ENCODE data around the gene IP6K1. TPM values are rescaled to one million over a fixed set of nuclear protein-coding genes. Genes with fewer than 3 reads are reported as not detected.

IP6K1 gene
- total RNA-seq, 1 experiment from 2014 or later: 32.2 TPM

- no peak overlapping the region for H3K4me3 Mint-ChIP-seq
- no peak overlapping the region; the same call in 1 of the 2 replicates for H3K27ac Mint-ChIP-seq
- DNase-seq (ENCODE audit: low spot score) (no peak), ATAC-seq (no peak)
- TF ChIP-seq CREM (CRISPR knock-in tag; IDR thresholded peaks at IDR 0.05): no peak
- no peak for TF ChIP-seq ZNF416 (CRISPR knock-in tag; IDR thresholded peaks at IDR 0.05)
- no peak for TF ChIP-seq ZNF138 (CRISPR knock-in tag; conservative IDR thresholded peaks at IDR 0.05)
- no peak for TF ChIP-seq SP1 (CRISPR knock-in tag; conservative IDR thresholded peaks at IDR 0.05)
- CTCF ChIA-PET: interaction anchor here (1.9 to 2.3 kb wide), 2 partner anchors 77 to 113 kb away, joined by 6 to 10 read pairs; partner anchors contain the start of gene INKA1
- H3K9me3 Mint-ChIP-seq: no peaks in the 10 kb centered on the region
- H3K36me3 Mint-ChIP-seq: peaks cover 21% of the 10 kb centered on the region
- H3K4me1 Mint-ChIP-seq: peaks cover 10% of the 10 kb centered on the region
- no peaks in the 10 kb centered on the region for H3K27me3 Mint-ChIP-seq (ENCODE audit: low read depth)
- POLR2A ChIA-PET: no interaction called here
These were observed 60.2 kb downstream of the IP6K1 start for GRCh38 chr3:49725906-49726681.

DNA sequence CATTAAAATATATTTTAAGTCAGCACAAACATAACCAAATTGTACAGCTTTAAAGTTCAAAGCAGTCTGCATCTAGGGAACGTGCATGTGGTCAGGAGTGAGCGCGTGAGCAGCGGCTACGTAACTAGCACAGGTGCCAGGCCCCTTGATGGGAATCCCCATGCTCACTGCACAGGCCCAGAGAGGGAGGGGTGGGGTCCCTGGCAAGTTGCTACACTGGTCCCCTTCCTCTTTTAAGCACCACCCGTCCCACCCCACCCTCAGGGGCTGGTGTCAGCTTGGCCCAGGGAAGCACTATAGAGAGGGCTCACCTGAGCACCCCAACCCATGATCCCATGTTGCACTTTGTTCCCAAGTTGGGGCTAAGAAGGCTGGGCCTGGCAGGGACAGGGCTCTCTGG lies 61.8 kb downstream of the IP6K1 start:
- Mint-ChIP-seq H3K27me3 (ENCODE audit: low read depth) (no peaks in the 10 kb centered on the region), H3K36me3 (peaks cover 21% of the 10 kb centered on the region), H3K4me1 (peaks cover 10% of the 10 kb centered on the region), H3K9me3 (no peaks in the 10 kb centered on the region), H3K27ac (peak overlapping the region; percentile 98), H3K4me3 (peak overlapping the region; percentile 91)
- POLR2A ChIA-PET: interaction anchor here (0.5 to 1.1 kb wide), 2 partner anchors 18 to 250 kb away, joined by 3 to 5 read pairs; no protein-coding TSS in a partner anchor
- DNase-seq (ENCODE audit: low spot score): peak; percentile 14
- TF ChIP-seq FOXK1 (CRISPR knock-in tag; IDR thresholded peaks at IDR 0.05) (no peak), CREB1 (CRISPR knock-in tag; IDR thresholded peaks at IDR 0.05) (no peak), GRHL2 (CRISPR knock-in tag; IDR thresholded peaks at IDR 0.05; ENCODE audit: insufficient replicate concordance, severe bottlenecking) (no peak), ZNF423 (CRISPR knock-in tag; IDR thresholded peaks at IDR 0.05) (no peak)
- TF ChIP-seq, protein P1, sequence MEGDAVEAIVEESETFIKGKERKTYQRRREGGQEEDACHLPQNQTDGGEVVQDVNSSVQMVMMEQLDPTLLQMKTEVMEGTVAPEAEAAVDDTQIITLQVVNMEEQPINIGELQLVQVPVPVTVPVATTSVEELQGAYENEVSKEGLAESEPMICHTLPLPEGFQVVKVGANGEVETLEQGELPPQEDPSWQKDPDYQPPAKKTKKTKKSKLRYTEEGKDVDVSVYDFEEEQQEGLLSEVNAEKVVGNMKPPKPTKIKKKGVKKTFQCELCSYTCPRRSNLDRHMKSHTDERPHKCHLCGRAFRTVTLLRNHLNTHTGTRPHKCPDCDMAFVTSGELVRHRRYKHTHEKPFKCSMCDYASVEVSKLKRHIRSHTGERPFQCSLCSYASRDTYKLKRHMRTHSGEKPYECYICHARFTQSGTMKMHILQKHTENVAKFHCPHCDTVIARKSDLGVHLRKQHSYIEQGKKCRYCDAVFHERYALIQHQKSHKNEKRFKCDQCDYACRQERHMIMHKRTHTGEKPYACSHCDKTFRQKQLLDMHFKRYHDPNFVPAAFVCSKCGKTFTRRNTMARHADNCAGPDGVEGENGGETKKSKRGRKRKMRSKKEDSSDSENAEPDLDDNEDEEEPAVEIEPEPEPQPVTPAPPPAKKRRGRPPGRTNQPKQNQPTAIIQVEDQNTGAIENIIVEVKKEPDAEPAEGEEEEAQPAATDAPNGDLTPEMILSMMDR (IDR thresholded peaks at IDR 0.05): no peak
- TF ChIP-seq, protein P2, sequence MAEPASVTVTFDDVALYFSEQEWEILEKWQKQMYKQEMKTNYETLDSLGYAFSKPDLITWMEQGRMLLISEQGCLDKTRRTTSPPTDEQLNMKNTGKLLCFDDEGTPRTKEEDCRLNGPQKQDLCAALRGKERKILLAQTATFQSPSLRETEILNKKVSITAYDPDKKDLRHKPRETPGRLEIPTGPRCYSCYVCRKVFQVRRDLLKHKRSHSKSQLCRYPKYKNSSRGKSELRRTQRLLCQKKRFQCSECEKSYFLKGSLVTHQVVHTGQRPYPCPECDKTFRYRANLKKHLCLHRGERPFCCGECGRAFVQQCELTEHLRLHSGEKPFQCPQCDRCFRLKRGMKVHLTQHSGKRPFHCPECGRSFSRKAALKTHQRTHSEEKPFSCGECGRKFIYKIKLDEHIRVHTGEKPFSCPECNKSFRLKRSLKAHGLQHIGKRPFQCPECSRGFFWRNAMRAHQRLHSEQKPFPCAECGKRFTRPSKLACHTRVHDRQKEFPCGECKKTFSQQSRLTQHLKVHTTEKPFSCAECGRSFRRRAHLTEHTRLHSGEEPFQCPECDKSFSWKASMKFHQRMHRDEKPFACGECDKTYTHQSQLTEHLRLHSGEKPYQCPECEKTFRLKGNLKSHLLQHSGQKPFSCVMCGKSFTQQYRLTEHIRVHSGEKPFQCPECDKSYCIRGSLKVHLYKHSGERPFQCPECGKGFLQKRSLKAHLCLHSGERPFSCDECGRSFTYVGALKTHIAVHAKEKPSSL (CRISPR knock-in tag; conservative IDR thresholded peaks at IDR 0.05): no peak
- CTCF ChIA-PET: interaction anchor here (0.5 to 2.3 kb wide), 8 partner anchors 9 to 597 kb away, joined by 3 to 10 read pairs (median 5); partner anchors contain the start of gene INKA1
- no peak for ATAC-seq

DNA sequence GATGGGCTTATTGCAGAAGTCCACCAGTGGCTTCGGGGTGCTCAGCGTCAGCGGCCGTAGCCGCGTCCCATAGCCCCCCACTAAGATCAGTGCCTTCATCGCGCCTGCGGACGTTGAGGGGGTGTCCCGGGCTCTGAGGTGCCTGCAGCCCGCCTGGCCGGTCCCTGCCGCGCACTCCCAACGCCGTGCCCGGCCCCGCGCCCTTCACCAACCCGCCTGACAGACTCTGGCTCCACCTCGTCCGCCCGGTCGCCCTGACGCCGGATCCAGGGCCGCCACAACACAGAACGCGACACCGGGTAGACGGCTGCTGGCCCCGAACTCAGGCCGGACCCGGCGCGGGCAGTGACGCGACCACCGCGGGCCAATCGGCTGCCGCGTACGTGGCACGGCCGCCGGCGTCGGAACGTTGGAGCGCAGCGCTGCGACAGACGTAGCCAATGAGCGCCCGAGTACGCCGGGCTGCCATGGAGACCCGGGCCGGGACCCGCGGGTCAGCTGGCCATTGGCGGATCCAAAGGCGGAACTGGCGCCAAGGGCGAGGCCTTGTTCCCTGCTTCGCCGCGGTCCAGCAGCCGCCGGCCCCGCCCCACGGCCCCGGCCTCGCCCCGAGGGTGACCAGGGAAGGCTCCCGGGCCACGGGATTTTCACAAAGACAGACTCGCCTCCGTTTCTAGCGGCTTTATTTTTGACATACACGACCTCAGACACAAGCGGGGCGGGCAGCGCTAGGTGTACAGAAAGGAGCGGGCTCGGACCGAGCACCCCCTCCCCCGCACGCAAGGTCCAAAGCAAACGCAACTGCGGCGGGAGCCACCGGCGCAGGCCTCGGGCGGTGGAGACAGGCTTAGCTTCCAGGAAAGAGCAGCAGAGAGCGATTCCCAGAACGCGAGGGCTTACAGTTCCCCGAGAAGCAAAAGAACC lies 62.5 kb downstream of the IP6K1 start, which contains the start of gene GMPPB:
TSS of gene GMPPB (minus strand) at position 324 of the 924 bp plus-strand sequence. CDS start at position 99, 225 bp downstream.
- ChIA-PET CTCF (interaction anchor here (0.6 to 2.3 kb wide), 10 partner anchors 10 to 185 kb away, joined by 3 to 10 read pairs (median 4); partner anchors contain the start of gene INKA1), POLR2A (interaction anchor here (0.5 to 1.1 kb wide), 3 partner anchors 18 to 250 kb away, joined by 3 to 5 read pairs (median 3); no protein-coding TSS in a partner anchor)
- Mint-ChIP-seq H3K4me3 (peak within 1 kb of the TSS; percentile 91), H3K4me1 (peaks cover 11% of the 10 kb centered on the region), H3K36me3 (peaks cover 21% of the 10 kb centered on the region), H3K27me3 (ENCODE audit: low read depth) (no peaks in the 10 kb centered on the region), H3K27ac (peak within 1 kb of the TSS; percentile 98), H3K9me3 (no peaks in the 10 kb centered on the region)
- ATAC-seq: peak; percentile 79
- peak; percentile 97 for DNase-seq (ENCODE audit: low spot score)
- TF ChIP-seq ETV6 (CRISPR knock-in tag; IDR thresholded peaks at IDR 0.05) (peak; percentile 50; the same call in 1 of the 2 replicates), MXD4 (CRISPR knock-in tag; IDR thresholded peaks at IDR 0.05; ENCODE audit: borderline replicate concordance) (no peak), NR1H2 (CRISPR knock-in tag; IDR thresholded peaks at IDR 0.05) (no peak), CREM (CRISPR knock-in tag; IDR thresholded peaks at IDR 0.05) (peak; percentile 97), SP1 (CRISPR knock-in tag; conservative IDR thresholded peaks at IDR 0.05) (peak; percentile 78), ZNF416 (CRISPR knock-in tag; IDR thresholded peaks at IDR 0.05) (peak; percentile 24; the same call in 1 of the 2 replicates), NFYB (CRISPR knock-in tag; conservative IDR thresholded peaks at IDR 0.05; ENCODE audit: low read depth) (peak; percentile 90), MYBL2 (CRISPR knock-in tag; IDR thresholded peaks at IDR 0.05) (peak; percentile 76; the same call in 1 of the 2 replicates), CBFB (CRISPR knock-in tag; IDR thresholded peaks at IDR 0.05; ENCODE audit: low read depth) (peak; percentile 72; the same call in 1 of the 2 replicates), TEAD1 (CRISPR knock-in tag; IDR thresholded peaks at IDR 0.05) (peak; percentile 67), AFF4 (CRISPR knock-in tag; IDR thresholded peaks at IDR 0.05; ENCODE audit: borderline replicate concordance) (0 out of 2 replicates have a peak, but pooled peaks have one; percentile 36), ZNF396 (CRISPR knock-in tag; IDR thresholded peaks at IDR 0.05; ENCODE audit: borderline replicate concordance) (no peak), GTF2I (CRISPR knock-in tag; conservative IDR thresholded peaks at IDR 0.05) (no peak)
